HEK293T (cell line): ENCODE data around the gene CLMN.

Source experiments
- CTCF ChIA-PET: fragments of 350-600 bp; formaldehyde crosslinking; extraction: SDS; loops from one replicate; lab custom pipeline; 2021; ENCODE audit warnings: antibody characterized with exemption, inconsistent platforms; lab: Yijun Ruan, JAX
- POLR2A ChIA-PET: fragments of 350-600 bp; formaldehyde crosslinking; extraction: SDS; loops from one replicate; lab custom pipeline; 2020; ENCODE audit warnings: antibody characterized with exemption, inconsistent platforms; lab: Yijun Ruan, JAX
- DNase-seq: peaks from one replicate; pipeline ENCODE4 v3.0.0; 2012; ENCODE audit warnings: mixed read lengths; ENCODE audit errors: extremely low spot score
- ARNT ChIP-seq: fragments of 450-650 bp; IDR thresholded peaks from 2 replicates; pipeline ENCODE4 v1.6.1; 2017; ENCODE audit warnings: mild to moderate bottlenecking
- BHLHE40 ChIP-seq: fragments of 450-650 bp; IDR thresholded peaks from 2 replicates; pipeline ENCODE4 v1.6.1; 2016; ENCODE audit warnings: mild to moderate bottlenecking, moderate library complexity, borderline replicate concordance
- CTBP1 ChIP-seq: fragments of 450-650 bp; IDR thresholded peaks from 2 replicates; pipeline ENCODE4 v1.6.1; 2016; ENCODE audit warnings: borderline replicate concordance
- ELF4 ChIP-seq: fragments of 450-650 bp; IDR thresholded peaks from 2 replicates; pipeline ENCODE4 v1.6.1; 2017; ENCODE audit warnings: antibody characterized with exemption
- FOXA1 ChIP-seq: fragments of 450-650 bp; IDR thresholded peaks from 2 replicates; pipeline ENCODE4 v1.6.1; 2016; ENCODE audit warnings: mild to moderate bottlenecking
- FOXK2 ChIP-seq: fragments of 450-650 bp; IDR thresholded peaks from 2 replicates; pipeline ENCODE4 v1.6.1; 2016; ENCODE audit warnings: mild to moderate bottlenecking
- FOXM1 ChIP-seq: fragments of 450-650 bp; IDR thresholded peaks from 2 replicates; pipeline ENCODE4 v1.6.1; 2017; ENCODE audit warnings: mild to moderate bottlenecking, borderline replicate concordance
- HDGF ChIP-seq: fragments of 450-650 bp; IDR thresholded peaks from 2 replicates; pipeline ENCODE4 v1.6.1; 2017; ENCODE audit warnings: antibody characterized with exemption, borderline replicate concordance
- L3MBTL2 ChIP-seq: fragments of 450-650 bp; conservative IDR thresholded peaks from 2 replicates; pipeline ENCODE4 v1.6.1; 2016; ENCODE audit warnings: mild to moderate bottlenecking
- LEF1 ChIP-seq: fragments of 450-650 bp; IDR thresholded peaks from 2 replicates; pipeline ENCODE4 v1.6.1; 2017; ENCODE audit warnings: mild to moderate bottlenecking, borderline replicate concordance
- NFRKB ChIP-seq: fragments of 450-650 bp; IDR thresholded peaks from 2 replicates; pipeline ENCODE4 v1.6.1; 2016; ENCODE audit warnings: mild to moderate bottlenecking, moderate library complexity
- SP1 ChIP-seq: fragments of 450-650 bp; IDR thresholded peaks from 2 replicates; pipeline ENCODE4 v1.6.1; 2017
- SUZ12 ChIP-seq: fragments of 450-650 bp; IDR thresholded peaks from 2 replicates; pipeline ENCODE4 v1.6.1; 2016; ENCODE audit warnings: mild to moderate bottlenecking
- TARDBP ChIP-seq: fragments of 450-650 bp; IDR thresholded peaks from 2 replicates; pipeline ENCODE4 v1.6.1; 2016
- ZNF384 ChIP-seq: fragments of 450-650 bp; IDR thresholded peaks from 2 replicates; pipeline ENCODE4 v1.6.1; 2016
- TF ChIP-seq, protein P1 (sequence below): fragments of 450-650 bp; IDR thresholded peaks from 2 replicates; pipeline ENCODE4 v1.6.1; 2016

CLMN gene

GRCh38 chr14:95332641-95333040 lies 12.9 kb upstream of the CLMN start:
- TF ChIP-seq HDGF, result no peak
- ChIA-PET CTCF (no interaction called here), POLR2A (no interaction called here)

DNA sequence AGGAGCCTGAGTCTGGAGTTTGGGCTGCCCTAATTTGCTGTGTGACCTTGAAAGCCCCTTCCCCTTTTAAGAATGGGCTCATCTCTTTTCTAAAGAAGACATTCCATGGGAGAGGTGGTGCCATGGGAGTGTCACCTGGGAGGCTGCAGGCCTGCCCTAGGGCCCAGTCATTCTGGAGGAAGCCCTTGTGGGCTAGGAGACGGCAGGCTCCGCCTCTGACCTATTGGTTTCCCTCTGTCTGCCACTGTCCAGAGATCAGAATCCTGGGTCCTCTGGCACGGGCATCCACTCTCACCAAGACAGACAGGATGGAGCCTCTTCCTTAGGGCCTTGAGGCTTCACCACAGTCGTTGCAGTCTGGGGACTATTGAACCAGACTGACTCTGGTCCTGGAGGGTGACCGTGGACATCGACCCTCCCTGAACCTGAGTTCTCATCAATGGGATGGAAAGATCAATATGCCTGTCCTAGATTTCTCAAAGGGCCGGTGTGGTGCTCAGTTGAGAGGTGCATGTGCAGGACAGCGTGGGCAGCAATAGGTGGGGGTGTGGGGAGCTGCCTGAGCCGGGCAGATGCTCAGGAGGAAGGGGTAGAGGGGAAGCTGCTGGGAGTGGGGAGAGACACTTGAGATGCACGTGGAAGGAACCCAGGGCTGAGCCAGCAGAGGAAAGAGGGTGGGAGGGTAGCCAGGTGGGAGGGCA lies 12.2 kb upstream of the CLMN start:
- ChIA-PET POLR2A (no interaction called here), CTCF (no interaction called here)
- DNase-seq, result no peak
- TF ChIP-seq SP1 (no peak), BHLHE40 (no peak), ARNT (no peak), LEF1 (no peak), NFRKB (no peak), FOXA1 (no peak), HDGF (no peak), FOXK2 (no peak), CTBP1 (no peak), ZNF384 (no peak), ELF4 (no peak), TARDBP (no peak), SUZ12 (no peak)
- TF ChIP-seq, protein P1, sequence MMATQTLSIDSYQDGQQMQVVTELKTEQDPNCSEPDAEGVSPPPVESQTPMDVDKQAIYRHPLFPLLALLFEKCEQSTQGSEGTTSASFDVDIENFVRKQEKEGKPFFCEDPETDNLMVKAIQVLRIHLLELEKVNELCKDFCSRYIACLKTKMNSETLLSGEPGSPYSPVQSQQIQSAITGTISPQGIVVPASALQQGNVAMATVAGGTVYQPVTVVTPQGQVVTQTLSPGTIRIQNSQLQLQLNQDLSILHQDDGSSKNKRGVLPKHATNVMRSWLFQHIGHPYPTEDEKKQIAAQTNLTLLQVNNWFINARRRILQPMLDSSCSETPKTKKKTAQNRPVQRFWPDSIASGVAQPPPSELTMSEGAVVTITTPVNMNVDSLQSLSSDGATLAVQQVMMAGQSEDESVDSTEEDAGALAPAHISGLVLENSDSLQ, result no peak

More at GRCh38 chr14:95332641-95333040, 12.9 kb upstream of the CLMN start:
- DNase-seq, result no peak

GRCh38 chr14:95330591-95331370 lies 11.1 kb upstream of the CLMN start:
- POLR2A ChIA-PET, result interaction anchor here (1.0 kb wide), 1 partner anchor 11 kb away, joined by 3 read pairs; the partner anchor contains the start of gene CLMN
- TF ChIP-seq ZNF384, result no peak
- TF ChIP-seq TARDBP, result no peak
- TF ChIP-seq CTBP1, result no peak
- no peak for TF ChIP-seq HDGF
- TF ChIP-seq ARNT, result no peak
- no peak for TF ChIP-seq L3MBTL2
- TF ChIP-seq SP1, result no peak
- TF ChIP-seq ELF4, result no peak
- TF ChIP-seq LEF1, result no peak
- TF ChIP-seq BHLHE40, result no peak
- CTCF ChIA-PET, result no interaction called here
- no peak for DNase-seq

DNA sequence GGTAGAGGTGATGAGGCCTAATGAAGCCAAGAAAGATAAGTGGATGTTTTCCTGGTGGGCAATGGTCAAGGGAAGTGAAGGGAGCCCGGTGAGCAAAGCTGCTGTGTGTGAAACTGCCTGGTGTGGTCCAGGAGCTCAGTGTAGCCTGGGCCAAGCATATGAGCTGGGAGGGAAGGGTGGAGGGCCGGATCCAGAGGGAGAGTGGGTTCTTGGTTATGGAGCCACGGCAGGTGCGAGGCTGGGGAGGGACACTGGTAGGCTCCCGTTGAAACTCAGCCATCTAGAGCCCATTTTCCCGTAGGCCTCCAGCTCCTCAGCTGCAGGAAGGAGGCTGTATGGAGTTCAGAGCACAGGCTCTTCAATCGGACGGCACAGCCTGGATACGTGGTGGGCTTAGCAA lies 10.2 kb upstream of the CLMN start:
- CTCF ChIA-PET, result interaction anchor here (1.3 kb wide), 1 partner anchor 33 kb away, joined by 3 read pairs; no protein-coding TSS in a partner anchor
- POLR2A ChIA-PET, result interaction anchor here (1.0 kb wide), 1 partner anchor 10 kb away, joined by 3 read pairs; the partner anchor contains the start of gene CLMN
- DNase-seq, result no peak
- TF ChIP-seq BHLHE40 (no peak), ARNT (no peak), FOXA1 (no peak), ZNF384 (no peak)

DNA sequence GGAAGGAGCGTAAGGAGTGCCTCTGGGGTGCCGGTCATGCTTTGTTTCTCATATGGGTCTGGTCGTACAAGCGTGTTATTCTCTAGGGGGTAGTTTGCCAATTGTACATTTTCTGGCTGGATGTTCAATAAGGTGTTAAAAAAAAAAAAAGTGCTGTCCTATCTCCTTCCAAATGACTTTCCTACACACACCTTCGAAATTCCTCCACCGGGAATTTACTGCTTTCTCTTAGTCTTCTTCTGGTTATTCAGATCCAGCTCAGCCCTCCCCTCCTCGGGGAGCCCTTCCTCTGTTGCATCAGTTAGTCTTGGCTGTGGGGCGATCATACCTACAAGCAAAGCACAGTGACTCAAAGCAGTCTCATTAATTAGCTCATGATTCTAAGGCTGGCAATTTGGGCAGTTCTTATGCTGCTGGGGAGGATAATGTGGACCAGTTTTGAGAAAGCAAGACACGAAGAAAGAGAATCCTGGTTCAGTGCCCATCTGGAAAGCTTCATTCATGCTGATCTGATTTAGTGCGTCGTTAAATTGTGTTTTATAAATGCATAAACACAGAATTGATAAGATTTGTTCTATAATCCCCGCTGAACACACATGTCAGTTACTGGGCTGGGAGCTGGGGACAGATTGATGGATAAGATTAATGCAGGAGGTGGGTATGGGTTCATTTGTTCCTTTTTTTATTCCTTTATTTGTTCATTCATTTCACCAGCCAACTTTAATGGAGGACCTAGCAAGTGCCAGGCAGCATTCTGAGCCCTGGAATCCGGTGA lies 9.2 kb upstream of the CLMN start:
- no peak for TF ChIP-seq SUZ12
- TF ChIP-seq FOXA1, result no peak
- TF ChIP-seq BHLHE40, result no peak
- no peak for TF ChIP-seq ZNF384
- no peak for TF ChIP-seq HDGF
- no peak for TF ChIP-seq SP1
- no peak for TF ChIP-seq ARNT
- no peak for TF ChIP-seq FOXK2
- TF ChIP-seq CTBP1, result no peak
- no peak for TF ChIP-seq FOXM1
- no peak for TF ChIP-seq NFRKB
- TF ChIP-seq LEF1, result no peak
- TF ChIP-seq ELF4, result no peak
- POLR2A ChIA-PET, result no interaction called here

DNA sequence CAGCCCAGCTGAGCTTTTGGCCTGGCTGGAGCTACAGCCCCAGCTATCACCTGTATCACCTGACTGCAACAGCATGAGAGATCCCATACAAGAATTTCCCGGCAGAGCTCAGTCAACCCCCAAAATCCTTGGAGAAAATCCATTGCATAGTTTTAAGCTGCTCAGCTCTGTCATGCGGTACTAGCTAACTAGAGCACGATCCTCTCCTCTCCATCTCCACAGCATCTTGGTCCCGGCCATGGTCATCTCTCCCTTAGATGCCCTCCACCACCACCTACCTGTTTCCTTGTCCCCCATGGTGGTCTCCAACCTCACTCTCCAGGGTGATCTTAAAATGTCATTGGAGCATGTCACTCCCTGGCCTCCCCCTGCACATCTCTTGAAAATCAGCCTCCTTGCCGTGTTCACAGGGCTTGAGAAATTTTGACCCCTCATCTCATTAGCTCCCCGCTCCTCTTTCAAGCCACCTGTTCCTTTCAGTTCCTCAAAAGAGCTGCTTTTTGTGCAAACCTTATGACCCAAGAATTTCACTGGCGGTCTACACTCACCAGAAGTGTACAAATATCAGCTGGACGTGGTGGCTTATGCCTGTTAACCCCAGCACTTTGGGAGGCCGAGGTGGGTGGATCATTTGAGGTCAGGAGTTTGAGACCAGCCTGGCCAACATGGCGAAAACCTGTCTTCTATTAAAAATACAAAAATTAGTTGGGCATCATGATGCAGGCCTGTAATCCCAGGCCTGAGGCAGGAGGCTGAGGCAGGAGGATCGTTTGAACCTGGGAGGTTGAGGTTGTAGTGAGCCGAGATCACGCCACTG lies 8.1 kb upstream of the CLMN start:
- ChIA-PET POLR2A (interaction anchor here (0.6 kb wide), 1 partner anchor 8 kb away, joined by 3 read pairs; no protein-coding TSS in a partner anchor), CTCF (interaction anchor here (1.1 kb wide), 1 partner anchor 101 kb away, joined by 5 read pairs; no protein-coding TSS in a partner anchor)
- no peak for TF ChIP-seq FOXK2
- no peak for TF ChIP-seq L3MBTL2
- no peak for TF ChIP-seq ZNF384
- TF ChIP-seq SP1, result no peak
- TF ChIP-seq FOXA1, result no peak
- TF ChIP-seq HDGF, result no peak
- TF ChIP-seq NFRKB, result no peak
- TF ChIP-seq LEF1, result no peak
- TF ChIP-seq SUZ12, result no peak
- no peak for DNase-seq

More for the DNA sequence above, 9.2 kb upstream of the CLMN start:
- CTCF ChIA-PET, result interaction anchor here (0.6 to 1.3 kb wide), 3 partner anchors 34 to 1332 kb away, joined by 3 read pairs; partner anchors contain the start of gene CCDC197
- no peak for DNase-seq
